CD4-positive, alpha-beta memory T cell (primary cell): ENCODE results near the gene SSBP3. TPM values are rescaled to one million over a fixed set of nuclear protein-coding genes. Genes with fewer than 3 reads are reported as not detected.
"Not testable (repeated sequence)": the region's sequence is repeated elsewhere in the genome, so short reads cannot be mapped to it uniquely, and the experiment has no call there.

Source experiments
- CTCF ChIA-PET: fragments of 350-600 bp; sonication (Branson Sonifier 250); formaldehyde crosslinking; loops from one replicate; lab custom pipeline; 2021; ENCODE audit warnings: inconsistent platforms; ENCODE audit not compliant: partially characterized antibody; lab: Charles Lee
- POLR2A ChIA-PET: fragments of 350-600 bp; sonication (Branson Sonifier 250); formaldehyde crosslinking; loops from one replicate; lab custom pipeline; 2021; ENCODE audit not compliant: partially characterized antibody; lab: Charles Lee
- DNase-seq, 5 donors: peaks; one replicate each; pipeline versions ENCODE4 v3.0.0 to v3.0.0-alpha.2; 2020 to 2022; ENCODE audit warnings: mixed read lengths in 1 of 5
- H3K27ac ChIP-seq: one replicate; pipeline ENCODE4 v1.7.0; 2013; ENCODE audit warnings: low read depth, low read length
- H3K27me3 ChIP-seq: 2 replicates; pipeline ENCODE4 v1.7.0; 2013; ENCODE audit warnings: mild to moderate bottlenecking, low read length, moderate library complexity; ENCODE audit not compliant: insufficient read depth
- H3K36me3 ChIP-seq: 2 replicates; pipeline ENCODE4 v1.7.0; 2013; ENCODE audit warnings: mild to moderate bottlenecking, low read length, moderate library complexity; ENCODE audit not compliant: insufficient read depth
- H3K4me1 ChIP-seq: 2 replicates; pipeline ENCODE4 v1.7.0; 2013; ENCODE audit warnings: mild to moderate bottlenecking, low read length, moderate library complexity; ENCODE audit not compliant: insufficient read depth
- H3K4me3 ChIP-seq, 2 donors: one replicate each; pipeline ENCODE4 v1.7.0; 2013; ENCODE audit warnings: low read length in 2 of 2, mild to moderate bottlenecking in 1 of 2
- H3K9me3 ChIP-seq, 2 donors: one replicate each; pipeline ENCODE4 v1.7.0; 2013; ENCODE audit warnings: low read length in 2 of 2, control low read depth in 1 of 2; ENCODE audit not compliant: control insufficient read depth in 1 of 2
- H3K27ac Mint-ChIP-seq, 7 donors: one replicate each; pipeline ENCODE4 v1.8.0; 2020 to 2021; ENCODE audit warnings: mixed read lengths in 7 of 7, mild to moderate bottlenecking in 6 of 7, inconsistent platforms in 3 of 7, moderate library complexity in 3 of 7
- H3K27me3 Mint-ChIP-seq, 2 donors: one replicate each; pipeline ENCODE4 v1.8.0; 2020 to 2021; ENCODE audit warnings: mixed read lengths in 2 of 2
- H3K36me3 Mint-ChIP-seq, 2 donors: one replicate each; pipeline ENCODE4 v1.8.0; 2020 to 2021; ENCODE audit warnings: mixed read lengths in 2 of 2, inconsistent platforms in 1 of 2, mild to moderate bottlenecking in 1 of 2
- H3K4me1 Mint-ChIP-seq, 4 donors: one replicate each; pipeline ENCODE4 v1.8.0; 2020 to 2021; ENCODE audit warnings: mixed read lengths in 4 of 4, mild to moderate bottlenecking in 1 of 4
- H3K4me3 Mint-ChIP-seq, 8 donors: one replicate each; pipeline ENCODE4 v1.8.0; 2020 to 2021; ENCODE audit warnings: mixed read lengths in 8 of 8, mild to moderate bottlenecking in 7 of 8, moderate library complexity in 6 of 8, inconsistent platforms in 3 of 8
- H3K9me3 Mint-ChIP-seq, 8 donors: one replicate each; pipeline ENCODE4 v1.8.0; 2020 to 2021; ENCODE audit warnings: mixed read lengths in 8 of 8, mild to moderate bottlenecking in 5 of 8, inconsistent platforms in 3 of 8, moderate library complexity in 1 of 8
- intact Hi-C: fragments of 100-400 bp; cut with micrococcal nuclease; formaldehyde crosslinking; loops from one replicate; pipeline ENCODE4 v1.15.1; 2023
- polyA plus RNA-seq, 2 donors: library from polyadenylated mRNA; unstranded; fragments of 300-500 nt; fragmentation: Illumina TruSeq; gene quantifications; one replicate each; pipeline ENCODE4 v1.2.3, GENCODE V29; 2021
- total RNA-seq, 2 experiments: library from RNA; stranded (reverse); gene quantifications; one replicate each; pipeline ENCODE4 v1.2.3, GENCODE V29; 2021

The SSBP3 gene
- total RNA-seq (10 to 100 TPM; 67.6 to 87.6 TPM), polyA plus RNA-seq (10 to 100 TPM; 10.9 to 22.7 TPM)

- H3K27ac ChIP-seq: peak within 1 kb of the TSS; percentile 87
- Mint-ChIP-seq H3K9me3 (peaks cover 0 to 1% (median 0%) of the 10 kb centered on the region in 8 donors), H3K4me1 (peaks cover 51 to 77% (median 62%) of the 10 kb centered on the region in 4 donors), H3K4me3 (peak within 1 kb of the TSS; percentile 95 to 99 (median 97)), H3K27me3 (peaks cover 0 to 1% of the 10 kb centered on the region in 2 donors), H3K36me3 (peaks cover 19 to 29% of the 10 kb centered on the region in 2 donors), H3K27ac (peak within 1 kb of the TSS; percentile 88 to 99 (median 97))
- intact Hi-C loops: loop anchor here (1.0 to 5.0 kb wide), 10 partner anchors 49 to 568 kb away; partner anchors contain the start of genes CYB5RL, MRPL37, NDC1 and TCEANC2
- H3K4me1 ChIP-seq: peaks cover 67% of the 10 kb centered on the region
- H3K27me3 ChIP-seq: no peaks in the 10 kb centered on the region
- peaks cover 4% of the 10 kb centered on the region for H3K36me3 ChIP-seq
- peak within 1 kb of the TSS; percentile 45 to 91 for H3K4me3 ChIP-seq
- DNase-seq: peak; percentile 93 to 94 (median 93)
- ChIA-PET POLR2A (interaction anchor here (0.6 to 7.2 kb wide), 31 partner anchors 8 to 569 kb away, joined by 3 to 254 read pairs (median 5); partner anchors contain the start of genes CYB5RL, IFT25, LRRC42 and MRPL37), CTCF (interaction anchor here (0.6 to 2.3 kb wide), 13 partner anchors 12 to 394 kb away, joined by 3 to 44 read pairs (median 6); partner anchors contain the start of gene TTC22)
- no peaks in the 10 kb centered on the region for H3K9me3 ChIP-seq
Measured at GRCh38 chr1:54406339-54407153, at the start of gene SSBP3. TSS of gene SSBP3 (minus strand) at chr1:54406394.

GRCh38 chr1:54453509-54453908 is 47.3 kb upstream of the SSBP3 start:
- Mint-ChIP-seq H3K27me3 (peaks cover 0 to 2% of the 10 kb centered on the region in 2 donors), H3K27ac (no peak overlapping the region), H3K4me3 (no peak overlapping the region), H3K36me3 (no peaks in the 10 kb centered on the region), H3K4me1 (peaks cover 0 to 4% (median 1%) of the 10 kb centered on the region in 4 donors), H3K9me3 (peaks cover 0 to 3% (median under 1%) of the 10 kb centered on the region in 8 donors)
- no peaks in the 10 kb centered on the region for H3K4me1 ChIP-seq
- H3K4me3 ChIP-seq: no peak overlapping the region
- ChIA-PET POLR2A (interaction anchor here (0.7 kb wide), 1 partner anchor 388 kb away, joined by 3 read pairs; no protein-coding TSS in a partner anchor), CTCF (interaction anchor here (1.0 kb wide), 1 partner anchor 12 kb away, joined by 3 read pairs; no protein-coding TSS in a partner anchor)
- no peaks in the 10 kb centered on the region for H3K27me3 ChIP-seq
- no peaks in the 10 kb centered on the region for H3K36me3 ChIP-seq
- DNase-seq: no peak
- H3K27ac ChIP-seq: no peak overlapping the region
- intact Hi-C loops: no loop called here
- H3K9me3 ChIP-seq: no peaks in the 10 kb centered on the region

DNA sequence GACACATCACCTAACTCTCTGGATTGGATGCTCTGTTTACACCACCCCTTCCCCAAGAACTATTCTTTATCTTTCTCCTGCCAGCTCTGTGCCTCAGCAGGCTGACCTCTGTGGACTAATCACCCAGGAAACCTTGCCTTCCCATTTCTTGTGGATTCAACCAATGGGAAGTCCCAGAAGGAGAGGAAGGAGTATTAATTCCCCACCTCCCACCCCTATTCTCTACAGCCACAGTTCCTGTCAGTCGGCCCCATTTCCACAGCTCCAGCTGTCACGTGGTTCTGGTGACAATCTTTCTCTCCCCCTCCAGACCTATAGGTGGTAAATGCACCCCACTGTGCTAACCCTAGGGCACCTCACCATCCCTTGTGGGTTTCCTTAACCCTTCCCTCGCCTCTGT is 46.8 kb upstream of the SSBP3 start:
- peaks cover 0 to 1% (median 0%) of the 10 kb centered on the region in 4 donors for H3K4me1 Mint-ChIP-seq
- peaks cover 0 to 2% of the 10 kb centered on the region in 2 donors for H3K27me3 Mint-ChIP-seq
- no peak overlapping the region for H3K27ac Mint-ChIP-seq
- CTCF ChIA-PET: interaction anchor here (1.0 to 1.5 kb wide), 2 partner anchors 12 to 36 kb away, joined by 3 to 4 read pairs; no protein-coding TSS in a partner anchor
- no peaks in the 10 kb centered on the region for H3K27me3 ChIP-seq
- no peak overlapping the region for H3K4me3 Mint-ChIP-seq
- POLR2A ChIA-PET: no interaction called here
- intact Hi-C loops: no loop called here
- H3K9me3 Mint-ChIP-seq: peaks cover 0 to 3% (median under 1%) of the 10 kb centered on the region in 8 donors
- H3K4me1 ChIP-seq: no peaks in the 10 kb centered on the region
- no peak overlapping the region for H3K27ac ChIP-seq
- DNase-seq: no peak
- no peaks in the 10 kb centered on the region for H3K36me3 ChIP-seq
- H3K4me3 ChIP-seq: no peak overlapping the region
- H3K9me3 ChIP-seq: no peaks in the 10 kb centered on the region
- H3K36me3 Mint-ChIP-seq: no peaks in the 10 kb centered on the region

GRCh38 chr1:54449431-54449830 is 43.2 kb upstream of the SSBP3 start:
- H3K27ac Mint-ChIP-seq, H3K36me3 ChIP-seq, H3K27me3 ChIP-seq, H3K9me3 ChIP-seq, H3K4me3 Mint-ChIP-seq, CTCF ChIA-PET, H3K4me1 ChIP-seq, H3K4me3 ChIP-seq, intact Hi-C loops, H3K27ac ChIP-seq, DNase-seq, H3K36me3 Mint-ChIP-seq, POLR2A ChIA-PET, H3K9me3 Mint-ChIP-seq, H3K27me3 Mint-ChIP-seq, H3K4me1 Mint-ChIP-seq: not testable (repeated sequence)

DNA sequence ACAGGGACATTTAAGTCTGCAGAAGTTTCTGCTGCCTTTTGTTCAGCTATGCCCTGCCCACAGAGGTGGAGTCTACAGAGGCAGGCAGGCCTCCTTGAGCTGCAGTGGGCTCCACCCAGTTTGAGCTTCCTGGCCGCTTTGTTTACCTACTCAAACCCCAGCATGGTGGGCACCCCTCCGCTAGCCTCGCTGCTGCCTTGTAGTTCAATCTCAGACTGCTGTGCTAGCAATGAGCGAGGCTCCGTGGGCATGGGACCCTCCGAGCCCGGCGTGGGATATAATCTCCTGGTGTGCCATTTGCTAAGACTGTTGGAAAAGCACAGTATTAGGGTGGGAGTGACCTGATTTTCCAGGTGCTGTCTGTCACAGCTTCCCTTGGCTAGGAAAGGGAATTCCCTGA is 42.6 kb upstream of the SSBP3 start:
- DNase-seq, CTCF ChIA-PET, H3K9me3 ChIP-seq, H3K27ac ChIP-seq, H3K4me1 Mint-ChIP-seq, H3K4me1 ChIP-seq, H3K27me3 Mint-ChIP-seq, H3K27me3 ChIP-seq, POLR2A ChIA-PET, H3K36me3 ChIP-seq, H3K27ac Mint-ChIP-seq, intact Hi-C loops, H3K4me3 ChIP-seq, H3K4me3 Mint-ChIP-seq, H3K36me3 Mint-ChIP-seq, H3K9me3 Mint-ChIP-seq: not testable (repeated sequence)

GRCh38 chr1:54447081-54447480 is 40.9 kb upstream of the SSBP3 start:
- intact Hi-C loops, H3K4me3 Mint-ChIP-seq, POLR2A ChIA-PET, CTCF ChIA-PET, H3K36me3 ChIP-seq, H3K27ac ChIP-seq, H3K9me3 ChIP-seq, H3K9me3 Mint-ChIP-seq, H3K27me3 Mint-ChIP-seq, H3K4me3 ChIP-seq, H3K36me3 Mint-ChIP-seq, H3K4me1 Mint-ChIP-seq, DNase-seq, H3K27me3 ChIP-seq, H3K4me1 ChIP-seq: not testable (repeated sequence)
- peak overlapping the region in 1 of 7 donors; percentile 41 for H3K27ac Mint-ChIP-seq

- Histone ChIP-seq H3K4me3 (no peak overlapping the region), H3K4me1 (no peaks in the 10 kb centered on the region), H3K27ac (no peak overlapping the region), H3K27me3 (no peaks in the 10 kb centered on the region), H3K9me3 (no peaks in the 10 kb centered on the region), H3K36me3 (no peaks in the 10 kb centered on the region)
- Mint-ChIP-seq H3K4me3 (no peak overlapping the region), H3K27me3 (no peaks in the 10 kb centered on the region), H3K36me3 (no peaks in the 10 kb centered on the region), H3K9me3 (peaks cover 0 to 2% (median 0%) of the 10 kb centered on the region in 8 donors), H3K27ac (no peak overlapping the region), H3K4me1 (peaks cover 0 to 1% (median 0%) of the 10 kb centered on the region in 4 donors)
- POLR2A ChIA-PET: no interaction called here
- intact Hi-C loops: no loop called here
- DNase-seq: no peak
- CTCF ChIA-PET: no interaction called here
Measured at GRCh38 chr1:54442185-54442584, 36.0 kb upstream of the SSBP3 start.
